ENCODE data around the gene ANKRD29. TPM values are rescaled to one million over a fixed set of nuclear protein-coding genes. Genes with fewer than 3 reads are reported as not detected.

ANKRD29 gene
- total RNA-seq, 1 donor from 2014 or later: 0.50 TPM

GRCh38 chr18:23673725-23674124, 11.0 kb upstream of the ANKRD29 start:
- Mint-ChIP-seq H3K36me3 (ENCODE audit: low read depth) (peaks cover 5% of the 10 kb centered on the region), H3K4me3 (ENCODE audit: unreplicated experiment) (no peak overlapping the region), H3K4me1 (ENCODE audit: low read depth) (peaks cover 7% of the 10 kb centered on the region), H3K27me3 (ENCODE audit: low read depth) (peaks cover 26% of the 10 kb centered on the region), H3K9me3 (ENCODE audit: low read depth) (no peaks in the 10 kb centered on the region), H3K27ac (ENCODE audit: unreplicated experiment) (no peak overlapping the region)
- DNase-seq (ENCODE audit: low spot score): no peak
- TF ChIP-seq, protein P1, sequence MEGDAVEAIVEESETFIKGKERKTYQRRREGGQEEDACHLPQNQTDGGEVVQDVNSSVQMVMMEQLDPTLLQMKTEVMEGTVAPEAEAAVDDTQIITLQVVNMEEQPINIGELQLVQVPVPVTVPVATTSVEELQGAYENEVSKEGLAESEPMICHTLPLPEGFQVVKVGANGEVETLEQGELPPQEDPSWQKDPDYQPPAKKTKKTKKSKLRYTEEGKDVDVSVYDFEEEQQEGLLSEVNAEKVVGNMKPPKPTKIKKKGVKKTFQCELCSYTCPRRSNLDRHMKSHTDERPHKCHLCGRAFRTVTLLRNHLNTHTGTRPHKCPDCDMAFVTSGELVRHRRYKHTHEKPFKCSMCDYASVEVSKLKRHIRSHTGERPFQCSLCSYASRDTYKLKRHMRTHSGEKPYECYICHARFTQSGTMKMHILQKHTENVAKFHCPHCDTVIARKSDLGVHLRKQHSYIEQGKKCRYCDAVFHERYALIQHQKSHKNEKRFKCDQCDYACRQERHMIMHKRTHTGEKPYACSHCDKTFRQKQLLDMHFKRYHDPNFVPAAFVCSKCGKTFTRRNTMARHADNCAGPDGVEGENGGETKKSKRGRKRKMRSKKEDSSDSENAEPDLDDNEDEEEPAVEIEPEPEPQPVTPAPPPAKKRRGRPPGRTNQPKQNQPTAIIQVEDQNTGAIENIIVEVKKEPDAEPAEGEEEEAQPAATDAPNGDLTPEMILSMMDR (IDR thresholded peaks at IDR 0.05): no peak

GRCh38 chr18:23671564-23671963, 8.9 kb upstream of the ANKRD29 start:
- Mint-ChIP-seq H3K9me3 (ENCODE audit: low read depth) (no peaks in the 10 kb centered on the region), H3K4me1 (ENCODE audit: low read depth) (peaks cover 7% of the 10 kb centered on the region), H3K36me3 (ENCODE audit: low read depth) (peaks cover 3% of the 10 kb centered on the region), H3K27ac (ENCODE audit: unreplicated experiment) (no peak overlapping the region), H3K27me3 (ENCODE audit: low read depth) (peaks cover 23% of the 10 kb centered on the region), H3K4me3 (ENCODE audit: unreplicated experiment) (no peak overlapping the region)
- DNase-seq (ENCODE audit: low spot score): no peak
- TF ChIP-seq, protein P1 (IDR thresholded peaks at IDR 0.05): no peak

DNA sequence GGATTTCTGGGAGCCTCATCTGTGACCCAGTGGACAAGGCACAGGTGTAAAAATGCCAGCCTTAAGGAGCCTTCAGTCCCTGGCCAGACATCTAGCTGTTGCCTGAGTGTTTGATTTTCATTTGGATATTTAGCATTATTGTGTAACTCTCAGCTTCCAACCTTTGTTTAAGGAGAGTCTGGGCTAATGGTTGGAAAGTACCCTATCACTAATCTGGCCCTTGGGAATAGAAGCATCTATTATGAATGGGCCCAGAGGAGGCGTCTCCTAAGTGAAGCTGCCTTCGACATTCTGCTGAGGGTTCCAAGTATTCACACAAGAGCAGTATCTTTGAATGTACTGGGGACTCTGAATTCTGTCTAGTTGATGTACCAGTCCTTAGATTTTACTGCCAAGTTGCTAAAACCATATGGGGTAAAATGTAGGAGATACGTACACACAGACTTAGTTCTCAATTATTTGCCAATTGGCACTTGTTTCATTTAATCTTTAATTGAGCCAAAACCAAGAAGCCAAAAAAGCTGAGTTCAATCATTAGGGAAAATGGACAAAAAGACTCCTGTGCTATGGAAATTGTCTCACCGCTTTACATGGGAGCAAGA, 7.2 kb upstream of the ANKRD29 start:
- H3K27ac Mint-ChIP-seq (ENCODE audit: unreplicated experiment): no peak overlapping the region
- DNase-seq (ENCODE audit: low spot score): no peak
- H3K9me3 Mint-ChIP-seq (ENCODE audit: low read depth): no peaks in the 10 kb centered on the region
- peaks cover 22% of the 10 kb centered on the region for H3K27me3 Mint-ChIP-seq (ENCODE audit: low read depth)
- TF ChIP-seq, protein P1 (IDR thresholded peaks at IDR 0.05): no peak
- H3K4me1 Mint-ChIP-seq (ENCODE audit: low read depth): peaks cover 7% of the 10 kb centered on the region
- no peaks in the 10 kb centered on the region for H3K36me3 Mint-ChIP-seq (ENCODE audit: low read depth)
- H3K4me3 Mint-ChIP-seq (ENCODE audit: unreplicated experiment): no peak overlapping the region

DNA sequence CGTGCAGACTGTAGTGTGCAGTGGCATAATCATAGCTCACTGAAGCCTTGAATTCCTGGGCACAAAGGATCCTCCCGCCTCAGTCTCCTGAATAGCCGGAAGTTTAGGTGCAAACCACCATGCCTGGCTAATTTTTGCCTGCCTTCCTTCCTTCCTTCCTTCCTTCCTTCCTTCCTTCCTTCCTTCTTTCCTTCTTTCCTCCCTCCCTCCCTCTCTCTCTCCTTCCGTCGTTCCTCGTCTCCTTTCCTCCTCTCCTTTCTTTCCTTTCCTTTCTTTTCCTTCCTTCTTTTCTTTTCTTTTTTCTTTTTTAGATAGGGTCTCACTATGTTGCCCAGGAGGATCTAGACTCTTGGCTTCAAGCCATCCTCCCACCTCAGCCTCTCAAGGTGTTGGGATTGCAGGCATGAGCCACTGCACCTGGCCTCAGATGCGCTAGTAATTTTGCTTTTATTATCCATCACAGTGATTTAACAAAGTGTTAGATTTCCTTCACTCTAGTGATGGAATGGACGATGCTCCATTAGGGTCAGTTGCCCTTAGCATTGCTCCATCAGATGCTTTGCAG, 6.6 kb upstream of the ANKRD29 start:
- Mint-ChIP-seq H3K36me3 (ENCODE audit: low read depth) (no peaks in the 10 kb centered on the region), H3K4me1 (ENCODE audit: low read depth) (peaks cover 7% of the 10 kb centered on the region), H3K9me3 (ENCODE audit: low read depth) (no peaks in the 10 kb centered on the region), H3K27me3 (ENCODE audit: low read depth) (peaks cover 27% of the 10 kb centered on the region), H3K27ac (ENCODE audit: unreplicated experiment) (no peak overlapping the region), H3K4me3 (ENCODE audit: unreplicated experiment) (no peak overlapping the region)
- TF ChIP-seq, protein P1 (IDR thresholded peaks at IDR 0.05): no peak
- DNase-seq (ENCODE audit: low spot score): no peak

GRCh38 chr18:23668731-23669130, 6.0 kb upstream of the ANKRD29 start:
- TF ChIP-seq, protein P1 (IDR thresholded peaks at IDR 0.05): no peak
- Mint-ChIP-seq H3K4me3 (ENCODE audit: unreplicated experiment) (no peak overlapping the region), H3K36me3 (ENCODE audit: low read depth) (no peaks in the 10 kb centered on the region), H3K27me3 (ENCODE audit: low read depth) (peaks cover 24% of the 10 kb centered on the region), H3K4me1 (ENCODE audit: low read depth) (peaks cover 7% of the 10 kb centered on the region), H3K27ac (ENCODE audit: unreplicated experiment) (no peak overlapping the region), H3K9me3 (ENCODE audit: low read depth) (no peaks in the 10 kb centered on the region)
- no peak for DNase-seq (ENCODE audit: low spot score)

Measured in chondrocyte (in vitro differentiated cells).